C4-2B (cell line): ENCODE results near the gene CD36.
A peak's percentile ranks its signal among the peaks of the same experiment; 100 is the strongest.

ENCODE experiments used
- H3K27ac ChIP-seq: fragments of 450-650 bp; 2 replicates; pipeline ENCODE4 v1.5.1; 2017
- CTCF ChIP-seq: fragments of 450-650 bp; conservative IDR thresholded peaks from 2 replicates; pipeline ENCODE4 v1.5.1; 2017; ENCODE audit warnings: mild to moderate bottlenecking
- ZFX ChIP-seq: fragments of 450-650 bp; IDR thresholded peaks from 2 replicates; pipeline ENCODE4 v1.6.1; 2017

CD36 gene

GRCh38 chr7:80699045-80699638, 60.7 kb downstream of the CD36 start:
- TF ChIP-seq ZFX (no peak), CTCF (peak; percentile 86)

GRCh38 chr7:80699721-80700256, 61.3 kb downstream of the CD36 start:
- no peak overlapping the region for H3K27ac ChIP-seq
- no peak for TF ChIP-seq ZFX
- no peak for TF ChIP-seq CTCF

More at GRCh38 chr7:80699045-80699638, 60.7 kb downstream of the CD36 start:
- no peak overlapping the region for H3K27ac ChIP-seq

- peak overlapping the region; percentile 89; the same call in 1 of the 2 replicates for H3K27ac ChIP-seq
- TF ChIP-seq CTCF (no peak), ZFX (no peak)
Observed at GRCh38 chr7:80703272-80703671, 64.8 kb downstream of the CD36 start.

- TF ChIP-seq ZFX (no peak), CTCF (no peak)
- peak overlapping the region; percentile 89 for H3K27ac ChIP-seq
Observed at GRCh38 chr7:80705130-80705781, 66.8 kb downstream of the CD36 start.

- H3K27ac ChIP-seq = no peak overlapping the region
- TF ChIP-seq ZFX = no peak
- TF ChIP-seq CTCF = no peak
Observed at GRCh38 chr7:80707318-80707717, 68.9 kb downstream of the CD36 start.

- H3K27ac ChIP-seq = no peak overlapping the region
- TF ChIP-seq CTCF (no peak), ZFX (no peak)
Observed at GRCh38 chr7:80708123-80708522, 69.7 kb downstream of the CD36 start.

GRCh38 chr7:80711531-80711930, 73.1 kb downstream of the CD36 start:
- no peak overlapping the region for H3K27ac ChIP-seq
- TF ChIP-seq ZFX = no peak
- TF ChIP-seq CTCF = no peak
